ENCODE measurements around the gene CCDC51.

DNA sequence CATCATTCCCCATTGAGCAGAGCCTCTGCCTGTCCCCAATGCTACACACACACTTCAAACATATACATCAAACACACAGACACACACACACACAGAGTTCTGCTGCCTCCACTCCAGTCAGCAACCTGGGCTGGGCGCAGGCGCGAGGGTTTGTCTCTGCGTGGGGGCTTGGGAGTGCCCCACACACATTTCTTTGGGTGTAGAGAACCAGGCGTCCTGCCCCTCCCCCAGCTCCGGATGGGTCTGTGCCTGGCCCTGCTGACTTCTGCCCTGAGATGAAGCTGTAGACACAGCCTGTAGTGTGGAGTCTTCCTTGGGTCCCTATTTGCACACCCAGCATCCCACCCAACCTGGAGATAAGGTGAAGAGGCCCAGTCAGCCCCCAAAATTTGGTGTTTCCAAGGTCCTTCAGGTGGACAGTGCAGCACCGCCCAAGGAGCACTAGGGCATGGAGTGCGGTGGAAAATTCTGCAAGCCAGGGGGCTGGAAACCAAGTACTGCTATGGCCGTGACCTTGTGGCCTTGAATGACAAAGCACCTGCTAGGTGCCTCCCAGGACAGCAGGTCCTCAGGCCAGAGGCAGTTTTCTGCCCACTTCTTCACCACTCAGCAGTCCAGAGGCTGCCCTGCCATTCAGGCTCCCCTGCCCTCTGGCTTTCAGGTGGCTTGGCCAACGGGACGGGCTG lies 41.1 kb downstream of the CCDC51 start:
- TF ChIP-seq ESRRA (IDR thresholded peaks at IDR 0.05; ENCODE audit: borderline replicate concordance, low read length) (no peak), NFE2L2 (conservative IDR thresholded peaks at IDR 0.05; ENCODE audit: low read length) (no peak), BHLHE40 (IDR thresholded peaks at IDR 0.05; ENCODE audit: low read depth, low read length) (no peak), POLR2AphosphoS2 (conservative IDR thresholded peaks at IDR 0.05; ENCODE audit: low read length) (no peak), CHD2 (IDR thresholded peaks at IDR 0.05; ENCODE audit: low read length, partially characterized antibody) (no peak), MAFK (IDR thresholded peaks at IDR 0.05; ENCODE audit: partially characterized antibody) (no peak), POLR2A (IDR thresholded peaks at IDR 0.05; ENCODE audit: low read length) (no peak), CBX8 (IDR thresholded peaks at IDR 0.05) (no peak), EHF (CRISPR knock-in tag; IDR thresholded peaks at IDR 0.05) (no peak), REST (IDR thresholded peaks at IDR 0.05) (no peak), RCOR1 (IDR thresholded peaks at IDR 0.05; ENCODE audit: low read depth, low read length) (no peak), KDM1A (IDR thresholded peaks at IDR 0.05; ENCODE audit: low read depth) (no peak)
- TF ChIP-seq, protein P1, sequence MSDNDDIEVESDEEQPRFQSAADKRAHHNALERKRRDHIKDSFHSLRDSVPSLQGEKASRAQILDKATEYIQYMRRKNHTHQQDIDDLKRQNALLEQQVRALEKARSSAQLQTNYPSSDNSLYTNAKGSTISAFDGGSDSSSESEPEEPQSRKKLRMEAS (IDR thresholded peaks at IDR 0.05), result no peak
- TF ChIP-seq, protein P2, sequence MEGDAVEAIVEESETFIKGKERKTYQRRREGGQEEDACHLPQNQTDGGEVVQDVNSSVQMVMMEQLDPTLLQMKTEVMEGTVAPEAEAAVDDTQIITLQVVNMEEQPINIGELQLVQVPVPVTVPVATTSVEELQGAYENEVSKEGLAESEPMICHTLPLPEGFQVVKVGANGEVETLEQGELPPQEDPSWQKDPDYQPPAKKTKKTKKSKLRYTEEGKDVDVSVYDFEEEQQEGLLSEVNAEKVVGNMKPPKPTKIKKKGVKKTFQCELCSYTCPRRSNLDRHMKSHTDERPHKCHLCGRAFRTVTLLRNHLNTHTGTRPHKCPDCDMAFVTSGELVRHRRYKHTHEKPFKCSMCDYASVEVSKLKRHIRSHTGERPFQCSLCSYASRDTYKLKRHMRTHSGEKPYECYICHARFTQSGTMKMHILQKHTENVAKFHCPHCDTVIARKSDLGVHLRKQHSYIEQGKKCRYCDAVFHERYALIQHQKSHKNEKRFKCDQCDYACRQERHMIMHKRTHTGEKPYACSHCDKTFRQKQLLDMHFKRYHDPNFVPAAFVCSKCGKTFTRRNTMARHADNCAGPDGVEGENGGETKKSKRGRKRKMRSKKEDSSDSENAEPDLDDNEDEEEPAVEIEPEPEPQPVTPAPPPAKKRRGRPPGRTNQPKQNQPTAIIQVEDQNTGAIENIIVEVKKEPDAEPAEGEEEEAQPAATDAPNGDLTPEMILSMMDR (IDR thresholded peaks at IDR 0.05), result no peak

Data from A549 (cell line).